GM21529 (cell line): ENCODE data around the gene IRF5.
"Not testable (repeated sequence)": the region's sequence is repeated elsewhere in the genome, so short reads cannot be mapped to it uniquely, and the experiment has no call there.

Experiments used
- ATAC-seq: cut with Tn5 transposase; IDR thresholded peaks from one replicate; pipeline ENCODE4 v1.9.1; 2021; ENCODE audit not compliant: unreplicated experiment

The IRF5 gene

GRCh38 chr7:128954830-128955802 is 17.4 kb downstream of the IRF5 start:
- ATAC-seq: peak; percentile 77

DNA sequence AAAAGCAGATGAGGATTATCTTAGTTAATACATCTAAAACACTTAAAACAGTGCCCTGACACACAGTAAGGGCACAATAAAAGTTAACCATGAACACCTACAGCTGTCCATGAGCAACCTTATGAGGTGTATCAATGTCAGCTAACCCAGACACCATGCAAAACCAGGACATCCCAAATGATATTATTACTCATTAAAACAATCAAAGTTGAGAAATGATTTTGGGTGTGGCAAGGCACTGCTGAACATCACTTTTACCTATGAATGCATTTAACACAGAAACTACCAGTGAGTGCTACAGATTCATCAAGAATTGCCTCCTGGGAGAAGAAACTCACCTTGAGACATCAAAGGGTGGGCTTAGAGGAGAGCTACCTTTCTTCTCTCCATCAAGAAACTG is 18.3 kb downstream of the IRF5 start:
- ATAC-seq: no peak

- no peak for ATAC-seq
These were observed 21.6 kb downstream of the IRF5 start for GRCh38 chr7:128959296-128959695.

DNA sequence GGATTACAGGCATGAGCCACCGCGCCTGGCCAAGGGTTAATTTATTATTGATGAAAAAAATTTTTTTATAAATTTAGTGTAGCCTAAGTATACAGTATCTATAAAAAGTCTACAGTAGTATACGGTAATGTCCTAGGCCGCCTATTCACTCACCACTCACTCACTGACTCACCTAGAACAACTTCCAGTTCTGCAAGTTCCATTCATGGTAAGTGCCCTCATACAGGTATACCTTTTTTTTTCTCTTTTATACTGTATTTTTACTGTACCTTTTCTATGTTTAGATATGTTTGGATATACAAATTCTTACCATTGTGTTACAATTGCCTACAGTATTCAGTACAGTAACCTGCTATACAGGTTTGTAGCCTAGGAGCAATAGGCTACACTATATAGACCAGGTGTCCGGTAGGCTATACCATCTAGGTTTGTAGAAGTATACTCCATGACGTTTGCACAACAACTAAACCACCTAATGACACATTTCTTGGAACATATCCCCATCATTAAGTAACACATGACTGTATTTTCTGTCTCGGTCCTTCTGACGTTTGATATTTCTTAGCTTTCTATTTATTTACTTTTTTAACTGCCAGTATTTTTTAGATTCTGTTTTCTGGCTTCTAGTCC is 23.4 kb downstream of the IRF5 start:
- ATAC-seq: no peak

- ATAC-seq: peak; percentile 24
These were observed 25.2 kb downstream of the IRF5 start for GRCh38 chr7:128962899-128963298.

DNA sequence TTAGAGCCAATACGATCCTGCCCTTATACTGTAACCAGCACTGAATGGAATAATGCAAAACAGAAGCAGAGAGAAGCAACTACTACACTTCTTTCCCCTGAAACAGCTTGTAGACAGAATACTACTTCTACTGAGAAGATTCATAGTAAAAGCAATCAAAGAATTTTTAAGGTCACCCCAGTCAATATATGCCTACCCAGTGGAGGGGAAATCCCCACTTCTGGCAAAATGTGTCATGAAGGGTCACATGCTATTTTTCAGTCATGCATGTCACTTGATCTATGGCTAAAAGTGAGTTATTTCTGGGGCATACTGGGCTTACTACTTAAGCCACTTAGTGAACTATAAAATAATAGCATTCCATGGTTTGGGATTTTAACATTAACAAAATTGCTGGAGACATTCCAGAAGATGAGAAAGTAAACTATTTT is 25.6 kb downstream of the IRF5 start:
- ATAC-seq: peak; percentile 93

- ATAC-seq: no peak
These were observed 30.9 kb downstream of the IRF5 start for GRCh38 chr7:128968624-128969023.

DNA sequence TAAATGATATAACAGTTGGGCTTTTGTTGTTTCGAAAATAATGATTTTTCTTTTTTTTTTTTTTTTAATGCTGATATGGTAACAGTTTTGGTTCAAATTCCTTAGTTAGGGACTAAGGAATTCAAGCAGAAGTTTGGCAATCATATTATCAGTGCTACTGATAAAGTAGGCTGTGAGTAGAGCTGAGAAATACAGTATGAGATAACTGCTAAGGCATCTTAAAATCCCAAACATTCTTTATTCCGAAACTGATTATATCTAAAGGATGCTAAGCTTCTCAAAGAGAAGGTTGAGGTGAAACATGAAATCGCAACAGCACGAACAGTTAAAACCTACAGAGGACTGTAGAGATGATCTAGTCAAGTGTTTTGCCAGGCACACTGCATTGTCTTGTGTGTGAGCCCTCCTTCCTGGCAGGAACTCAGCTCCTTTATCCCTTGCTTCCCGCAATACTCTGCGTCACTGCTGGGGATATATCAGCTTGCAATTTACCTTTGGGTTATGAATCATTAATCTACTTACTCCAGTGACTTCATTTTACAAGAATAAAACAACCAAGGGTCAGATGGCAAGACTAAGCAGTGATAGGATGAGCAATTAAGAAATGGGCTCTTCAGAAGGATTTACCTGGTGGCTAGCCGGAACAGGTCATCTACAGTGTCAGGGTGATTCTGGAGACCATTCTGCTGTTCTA is 36.7 kb downstream of the IRF5 start:
- no peak for ATAC-seq

GRCh38 chr7:128982105-128982504 is 44.4 kb downstream of the IRF5 start:
- ATAC-seq: no peak

GRCh38 chr7:128985660-128986059 is 47.9 kb downstream of the IRF5 start:
- ATAC-seq: no peak

DNA sequence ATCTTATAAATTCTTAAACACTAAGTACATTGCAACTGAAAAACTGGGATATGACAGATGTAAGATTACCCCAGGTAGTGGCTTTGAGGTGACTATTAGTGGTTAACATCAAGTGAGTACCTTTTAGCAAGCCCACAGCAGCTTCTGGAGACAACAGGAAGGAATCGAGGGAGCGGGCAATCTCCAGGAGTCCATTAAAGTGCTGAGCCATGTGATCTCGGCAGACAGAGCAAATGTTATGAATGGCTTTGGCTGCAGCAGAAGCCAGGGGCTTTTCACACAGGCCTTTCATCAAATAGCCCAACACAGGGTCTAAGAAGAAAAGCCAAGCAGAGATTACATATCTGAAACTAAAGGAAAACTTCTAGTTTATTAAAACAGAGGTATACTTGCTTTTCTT is 48.9 kb downstream of the IRF5 start:
- ATAC-seq: no peak

GRCh38 chr7:128988372-128988771 is 50.6 kb downstream of the IRF5 start:
- ATAC-seq: no peak

DNA sequence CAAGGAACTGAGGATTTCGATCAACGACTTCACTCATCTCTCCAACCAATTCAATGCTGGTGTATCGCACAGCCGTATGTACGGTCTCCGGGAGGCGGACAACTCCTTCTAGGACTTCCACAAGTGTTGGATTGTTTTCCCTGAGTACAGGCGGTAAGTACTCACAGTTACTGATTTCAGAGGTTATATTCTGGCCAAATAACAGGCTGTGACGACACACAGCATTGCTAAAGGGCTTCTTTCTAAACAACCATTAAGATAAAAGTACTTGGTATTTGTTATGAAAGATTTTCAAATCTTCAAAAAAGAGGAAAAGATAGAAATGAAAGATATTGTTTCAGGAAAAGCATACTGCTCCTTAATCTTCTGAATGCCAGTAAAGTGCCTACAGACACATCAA is 52.2 kb downstream of the IRF5 start:
- ATAC-seq: no peak

GRCh38 chr7:128993419-128993818 is 55.7 kb downstream of the IRF5 start:
- no peak for ATAC-seq

- not testable (repeated sequence) for ATAC-seq
These were observed 56.8 kb downstream of the IRF5 start for GRCh38 chr7:128994560-128994959.

DNA sequence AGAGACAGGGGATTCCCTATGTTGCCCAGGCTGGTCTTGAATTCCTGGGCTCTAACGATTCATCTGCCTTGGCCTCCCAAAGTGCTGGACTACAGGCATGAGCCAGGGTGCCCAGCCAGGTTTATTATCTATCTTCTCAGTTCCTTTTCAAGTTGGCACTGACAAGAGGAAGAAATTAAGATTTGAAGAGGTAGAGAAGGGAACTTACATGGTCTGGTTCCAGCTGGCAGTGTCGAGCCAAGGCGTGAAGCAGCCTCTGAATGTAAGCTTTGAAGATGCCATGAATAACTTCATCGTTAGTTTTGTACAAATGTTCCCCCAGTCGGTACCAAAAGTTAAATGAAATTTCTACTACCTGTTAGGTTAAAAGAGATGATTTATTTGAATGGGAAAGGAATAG is 59.5 kb downstream of the IRF5 start:
- no peak for ATAC-seq
